Measurements from ENCODE around the gene DDX60. TPM values are rescaled to one million over a fixed set of nuclear protein-coding genes. Genes with fewer than 3 reads are reported as not detected.
"Not testable (repeated sequence)": the region's sequence is repeated elsewhere in the genome, so short reads cannot be mapped to it uniquely, and the experiment has no call there.

DDX60 gene
- total RNA-seq, 2 donors from 2014 or later, result 9.1 to 19.2 TPM

DNA sequence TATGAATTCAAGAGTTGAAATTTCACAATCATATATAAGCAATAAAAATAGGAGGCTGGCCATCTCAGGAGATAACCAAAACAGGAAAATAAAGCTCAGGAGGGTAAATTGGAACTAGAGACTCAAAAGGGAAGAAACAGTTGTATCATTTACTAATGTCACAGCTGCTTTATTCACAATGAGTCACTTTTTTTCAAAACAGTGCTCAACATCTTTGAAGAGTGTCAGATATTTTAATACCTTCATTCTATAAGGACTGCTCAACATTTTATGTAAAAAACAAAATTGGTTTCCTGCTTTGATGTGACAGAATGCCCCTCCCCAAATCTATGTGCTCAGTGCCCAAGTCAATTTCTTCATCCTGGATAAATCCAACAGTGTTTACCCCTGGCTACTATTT lies 97.7 kb downstream of the DDX60 start:
- DNase-seq (ENCODE audit: low spot score), result no peak
- no peak for TF ChIP-seq POLR2AphosphoS5 (IDR thresholded peaks at IDR 0.05)
- TF ChIP-seq, protein P1, sequence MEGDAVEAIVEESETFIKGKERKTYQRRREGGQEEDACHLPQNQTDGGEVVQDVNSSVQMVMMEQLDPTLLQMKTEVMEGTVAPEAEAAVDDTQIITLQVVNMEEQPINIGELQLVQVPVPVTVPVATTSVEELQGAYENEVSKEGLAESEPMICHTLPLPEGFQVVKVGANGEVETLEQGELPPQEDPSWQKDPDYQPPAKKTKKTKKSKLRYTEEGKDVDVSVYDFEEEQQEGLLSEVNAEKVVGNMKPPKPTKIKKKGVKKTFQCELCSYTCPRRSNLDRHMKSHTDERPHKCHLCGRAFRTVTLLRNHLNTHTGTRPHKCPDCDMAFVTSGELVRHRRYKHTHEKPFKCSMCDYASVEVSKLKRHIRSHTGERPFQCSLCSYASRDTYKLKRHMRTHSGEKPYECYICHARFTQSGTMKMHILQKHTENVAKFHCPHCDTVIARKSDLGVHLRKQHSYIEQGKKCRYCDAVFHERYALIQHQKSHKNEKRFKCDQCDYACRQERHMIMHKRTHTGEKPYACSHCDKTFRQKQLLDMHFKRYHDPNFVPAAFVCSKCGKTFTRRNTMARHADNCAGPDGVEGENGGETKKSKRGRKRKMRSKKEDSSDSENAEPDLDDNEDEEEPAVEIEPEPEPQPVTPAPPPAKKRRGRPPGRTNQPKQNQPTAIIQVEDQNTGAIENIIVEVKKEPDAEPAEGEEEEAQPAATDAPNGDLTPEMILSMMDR (IDR thresholded peaks at IDR 0.05), result no peak
- no peak for TF ChIP-seq POLR2A (IDR thresholded peaks at IDR 0.05)
- Histone ChIP-seq H3K4me3 (no peak overlapping the region), H3K27me3 (replicated peaks; ENCODE audit: insufficient read depth) (no peaks in the 10 kb centered on the region), H3K27ac (no peak overlapping the region), H3K9me3 (no peaks in the 10 kb centered on the region), H3K36me3 (no peaks in the 10 kb centered on the region), H3K4me1 (replicated peaks) (no peaks in the 10 kb centered on the region)
- intact Hi-C loops (cut with DNase I), result no loop called here

- Histone ChIP-seq H3K4me1 (replicated peaks) (no peaks in the 10 kb centered on the region), H3K27me3 (replicated peaks; ENCODE audit: insufficient read depth) (no peaks in the 10 kb centered on the region), H3K9me3 (no peaks in the 10 kb centered on the region), H3K27ac (no peak overlapping the region), H3K4me3 (no peak overlapping the region), H3K36me3 (no peaks in the 10 kb centered on the region)
- WGBS, result 100% methylated on average over 1 of the region's 1 CpG
- intact Hi-C loops (cut with DNase I), result no loop called here
- DNase-seq (ENCODE audit: low spot score), result no peak
- TF ChIP-seq, protein P1 (IDR thresholded peaks at IDR 0.05), result no peak
- no peak for TF ChIP-seq POLR2A (IDR thresholded peaks at IDR 0.05)
- no peak for TF ChIP-seq POLR2AphosphoS5 (IDR thresholded peaks at IDR 0.05)
Measured at GRCh38 chr4:168218645-168219044, 99.9 kb downstream of the DDX60 start.

DNA sequence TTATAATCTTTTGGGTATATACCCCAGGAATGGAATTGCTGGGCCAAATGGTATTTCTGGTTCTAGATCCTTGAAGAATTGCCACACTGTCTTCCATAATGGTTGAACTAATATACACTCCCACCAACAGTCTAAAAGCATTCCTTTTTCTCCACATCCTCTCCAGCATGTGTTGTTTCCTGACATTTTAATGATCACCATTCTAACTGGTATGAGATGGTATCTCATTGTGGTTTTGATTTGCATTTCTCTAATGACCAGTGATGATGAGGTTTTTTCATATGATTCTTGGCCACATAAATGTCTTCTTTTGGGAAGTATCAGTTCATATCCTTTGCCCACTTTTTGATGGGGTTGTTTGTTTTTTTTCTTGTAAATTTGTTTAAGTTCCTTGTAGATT lies 105.0 kb downstream of the DDX60 start:
- intact Hi-C loops (cut with DNase I); DNase-seq (ENCODE audit: low spot score); H3K9me3 ChIP-seq; H3K36me3 ChIP-seq; H3K4me3 ChIP-seq; H3K27ac ChIP-seq; H3K27me3 ChIP-seq (replicated peaks; ENCODE audit: insufficient read depth); H3K4me1 ChIP-seq (replicated peaks): not testable (repeated sequence)

GRCh38 chr4:168212656-168213055 lies 105.9 kb downstream of the DDX60 start:
- no peak overlapping the region for H3K4me3 ChIP-seq
- no peak for TF ChIP-seq POLR2A (IDR thresholded peaks at IDR 0.05)
- TF ChIP-seq, protein P1 (IDR thresholded peaks at IDR 0.05), result no peak
- TF ChIP-seq POLR2AphosphoS5 (IDR thresholded peaks at IDR 0.05), result no peak
- no peak overlapping the region for H3K27ac ChIP-seq
- no peaks in the 10 kb centered on the region for H3K9me3 ChIP-seq
- DNase-seq (ENCODE audit: low spot score), result no peak
- WGBS, result 84% methylated on average over 3 of the region's 3 CpGs
- no peaks in the 10 kb centered on the region for H3K4me1 ChIP-seq (replicated peaks)
- no peaks in the 10 kb centered on the region for H3K27me3 ChIP-seq (replicated peaks; ENCODE audit: insufficient read depth)
- intact Hi-C loops (cut with DNase I), result no loop called here
- H3K36me3 ChIP-seq, result no peaks in the 10 kb centered on the region

DNA sequence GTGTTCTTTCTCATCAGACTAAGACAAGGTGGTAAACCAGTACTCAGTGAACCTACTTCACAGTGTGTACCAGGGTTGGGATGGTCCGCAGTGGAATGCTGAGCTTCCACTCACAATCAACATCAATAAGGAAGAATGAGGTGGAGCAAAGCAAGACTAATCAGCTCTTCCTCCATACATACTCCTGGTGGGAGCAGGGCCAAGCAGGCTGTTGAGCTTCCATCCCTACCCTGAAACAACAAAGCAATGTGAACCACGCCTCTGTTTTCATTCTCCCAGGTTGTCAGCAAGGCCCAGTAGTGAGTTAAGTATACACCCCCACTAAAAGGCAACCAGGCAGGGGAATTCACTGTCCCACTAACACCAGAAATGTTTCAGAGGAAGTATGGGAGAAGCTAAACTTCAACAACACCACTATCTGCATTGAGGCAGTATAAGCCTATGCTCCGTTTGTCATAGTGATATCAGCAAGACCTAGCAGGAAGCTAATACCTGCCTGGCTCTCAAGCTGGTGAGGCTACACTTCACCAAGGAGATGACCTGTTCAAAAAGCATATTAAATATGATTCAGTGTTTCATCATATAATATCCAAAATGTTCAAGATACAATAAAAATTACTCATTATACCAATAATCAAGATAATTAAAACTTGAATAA lies 109.5 kb downstream of the DDX60 start:
- DNase-seq (ENCODE audit: low spot score), result no peak
- 82% methylated on average over 3 of the region's 3 CpGs for WGBS
- no peaks in the 10 kb centered on the region for H3K36me3 ChIP-seq
- H3K27me3 ChIP-seq (replicated peaks; ENCODE audit: insufficient read depth), result no peaks in the 10 kb centered on the region
- no peak overlapping the region for H3K27ac ChIP-seq
- TF ChIP-seq, protein P1 (IDR thresholded peaks at IDR 0.05), result no peak
- TF ChIP-seq POLR2A (IDR thresholded peaks at IDR 0.05), result no peak
- no peak for TF ChIP-seq POLR2AphosphoS5 (IDR thresholded peaks at IDR 0.05)
- no peak overlapping the region for H3K4me3 ChIP-seq
- intact Hi-C loops (cut with DNase I), result no loop called here
- H3K9me3 ChIP-seq, result no peaks in the 10 kb centered on the region
- no peaks in the 10 kb centered on the region for H3K4me1 ChIP-seq (replicated peaks)
